GM12872 (cell line): ENCODE data around the gene SGK1.

Experiments used
- CTCF ChIP-seq: IDR thresholded peaks from 3 replicates; pipeline ENCODE4 v1.5.1; 2011; ENCODE audit warnings: low read depth, mild to moderate bottlenecking, low read length, moderate library complexity; ENCODE audit not compliant: insufficient read depth

SGK1 gene

GRCh38 chr6:134352786-134353480 is 35.0 kb upstream of the SGK1 start:
- TF ChIP-seq CTCF: no peak

- TF ChIP-seq CTCF: no peak
Measured at GRCh38 chr6:134351615-134352474, 33.9 kb upstream of the SGK1 start.

GRCh38 chr6:134347885-134348805 is 30.2 kb upstream of the SGK1 start:
- no peak for TF ChIP-seq CTCF

GRCh38 chr6:134346932-134347545 is 29.1 kb upstream of the SGK1 start:
- no peak for TF ChIP-seq CTCF

- no peak for TF ChIP-seq CTCF
Measured at GRCh38 chr6:134345789-134346188, 27.9 kb upstream of the SGK1 start.

- no peak for TF ChIP-seq CTCF
Measured at GRCh38 chr6:134343066-134343465, 25.2 kb upstream of the SGK1 start.

GRCh38 chr6:134341999-134342567 is 24.2 kb upstream of the SGK1 start:
- TF ChIP-seq CTCF: no peak
